HG02642 (cell line): ENCODE results near the gene NECTIN1.

Experiments used
- ATAC-seq: cut with Tn5 transposase; IDR thresholded peaks from one replicate; pipeline ENCODE4 v1.9.1; 2021; ENCODE audit warnings: mild to moderate bottlenecking; ENCODE audit not compliant: unreplicated experiment, poor library complexity

The NECTIN1 gene

GRCh38 chr11:119755356-119756071 is 26.5 kb upstream of the NECTIN1 start:
- ATAC-seq, result no peak

- ATAC-seq, result no peak
Measured at GRCh38 chr11:119754656-119755355, 25.8 kb upstream of the NECTIN1 start.

GRCh38 chr11:119754199-119754598 is 25.2 kb upstream of the NECTIN1 start:
- no peak for ATAC-seq

GRCh38 chr11:119752946-119753345 is 23.9 kb upstream of the NECTIN1 start:
- no peak for ATAC-seq

GRCh38 chr11:119752345-119752871 is 23.4 kb upstream of the NECTIN1 start:
- no peak for ATAC-seq

GRCh38 chr11:119750056-119750455 is 21.1 kb upstream of the NECTIN1 start:
- no peak for ATAC-seq

GRCh38 chr11:119749006-119749565 is 20.1 kb upstream of the NECTIN1 start:
- no peak for ATAC-seq

GRCh38 chr11:119747868-119748660 is 19.1 kb upstream of the NECTIN1 start:
- ATAC-seq, result no peak

GRCh38 chr11:119745776-119746535 is 17.0 kb upstream of the NECTIN1 start:
- ATAC-seq, result no peak

GRCh38 chr11:119745112-119745511 is 16.1 kb upstream of the NECTIN1 start:
- ATAC-seq, result no peak

- ATAC-seq, result no peak
Measured at GRCh38 chr11:119744577-119744976, 15.6 kb upstream of the NECTIN1 start.

- ATAC-seq, result no peak
Measured at GRCh38 chr11:119743006-119743405, 14.0 kb upstream of the NECTIN1 start.

- no peak for ATAC-seq
Measured at GRCh38 chr11:119742263-119742861, 13.4 kb upstream of the NECTIN1 start.

- ATAC-seq, result peak; percentile 64
Measured at GRCh38 chr11:119741369-119742262, 12.6 kb upstream of the NECTIN1 start.

- no peak for ATAC-seq
Measured at GRCh38 chr11:119739975-119740374, 11.0 kb upstream of the NECTIN1 start.

GRCh38 chr11:119739021-119739703 is 10.2 kb upstream of the NECTIN1 start:
- no peak for ATAC-seq

- no peak for ATAC-seq
Measured at GRCh38 chr11:119738059-119738439, 9.0 kb upstream of the NECTIN1 start.
